Islet of Langerhans (tissue), 1 donor: ENCODE measurements around the gene PPARA.
"Not testable (repeated sequence)": the region's sequence is repeated elsewhere in the genome, so short reads cannot be mapped to it uniquely, and the experiment has no call there.

Experiments
- FAIRE-seq: peaks from one replicate; lab custom pipeline; 2011; peaks lifted over from hg19 to GRCh38; lab: Jason Lieb, UNC

PPARA gene

GRCh38 chr22:46127556-46127955, 22.8 kb upstream of the PPARA start:
- no peak for FAIRE-seq

- FAIRE-seq = no peak
Observed at GRCh38 chr22:46128606-46129005, 21.7 kb upstream of the PPARA start.

GRCh38 chr22:46129390-46130041, 20.8 kb upstream of the PPARA start:
- FAIRE-seq = no peak

DNA sequence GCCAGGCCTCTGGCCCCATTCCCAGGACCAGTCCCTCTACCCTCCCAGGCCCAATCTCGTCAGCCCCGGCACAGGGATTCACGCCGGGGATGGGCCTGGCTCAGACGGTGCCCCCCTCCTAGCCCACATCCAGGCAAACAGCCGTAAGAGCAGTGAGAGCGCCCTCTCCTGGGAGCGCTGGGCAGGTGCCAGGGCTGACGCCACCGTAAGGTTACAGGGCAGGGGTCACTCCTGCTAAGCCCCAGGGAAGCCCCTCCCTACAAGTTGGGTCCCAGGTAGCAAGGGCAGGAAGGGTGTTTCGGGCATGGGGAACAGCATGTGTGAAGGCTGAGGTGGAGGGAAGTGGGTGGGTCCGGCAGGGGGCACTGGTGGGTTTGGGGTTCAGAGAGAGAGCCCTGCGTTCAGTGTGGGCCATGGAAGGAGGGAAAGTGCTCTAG, 19.2 kb upstream of the PPARA start:
- no peak for FAIRE-seq

GRCh38 chr22:46132193-46132829, 18.0 kb upstream of the PPARA start:
- FAIRE-seq = not testable (repeated sequence)

GRCh38 chr22:46132830-46133587, 17.3 kb upstream of the PPARA start:
- FAIRE-seq = no peak

DNA sequence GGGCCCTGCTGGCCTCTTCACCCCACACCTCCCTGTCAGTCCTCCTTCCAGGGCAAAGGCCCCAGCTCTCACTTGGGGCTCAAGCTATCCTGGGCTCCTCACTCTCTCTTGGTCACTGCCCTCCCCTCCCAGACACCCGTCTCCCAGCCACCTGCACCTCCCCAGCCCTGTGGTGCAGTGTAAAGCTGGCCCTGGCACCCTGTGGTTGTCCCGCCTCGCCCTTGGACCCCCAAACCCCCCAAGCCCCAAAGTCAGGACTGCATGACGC, 16.8 kb upstream of the PPARA start:
- FAIRE-seq = no peak

- FAIRE-seq = no peak
Observed at GRCh38 chr22:46134111-46134705, 16.1 kb upstream of the PPARA start.

DNA sequence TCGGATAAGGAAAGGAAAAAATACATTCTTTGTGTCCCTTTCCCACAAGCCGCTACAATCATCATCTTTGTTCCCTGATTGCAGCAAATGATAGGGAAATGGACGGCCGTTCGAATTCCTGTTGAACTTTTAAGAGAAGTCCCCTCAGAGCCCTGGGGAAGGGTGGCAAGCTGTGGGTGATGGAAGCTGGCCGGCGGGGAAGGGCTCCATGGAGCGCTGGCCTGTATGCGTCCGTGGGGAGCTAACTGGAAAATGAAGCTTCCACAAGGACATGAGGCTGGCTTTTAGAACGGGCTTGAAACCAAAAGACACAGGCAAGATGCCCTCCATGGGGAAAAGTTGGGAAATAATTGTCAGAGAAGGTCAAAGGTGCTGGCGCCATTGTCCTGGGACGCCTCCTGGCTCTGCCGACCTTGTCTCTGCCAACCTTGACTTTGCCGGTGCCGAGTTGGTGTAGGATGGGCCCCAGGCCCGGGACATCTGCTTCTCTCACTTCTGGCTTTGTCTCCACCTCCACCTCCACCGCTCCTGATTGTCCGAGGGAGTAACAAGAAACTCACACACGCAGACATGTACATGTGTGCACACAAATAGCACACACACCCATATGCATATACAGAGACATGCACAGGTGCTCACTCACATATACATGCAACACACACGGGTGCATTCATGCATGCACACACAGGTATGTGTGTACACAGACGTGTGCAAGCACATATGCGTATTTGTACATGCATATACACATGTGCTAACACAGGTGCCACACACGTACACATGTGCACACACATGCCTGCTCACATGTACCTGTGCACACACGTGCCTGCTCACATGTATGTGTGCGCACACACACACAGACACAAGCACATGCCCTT, 14.5 kb upstream of the PPARA start:
- no peak for FAIRE-seq

GRCh38 chr22:46136486-46137217, 13.7 kb upstream of the PPARA start:
- no peak for FAIRE-seq

- FAIRE-seq = no peak
Observed at GRCh38 chr22:46137218-46137766, 13.0 kb upstream of the PPARA start.

DNA sequence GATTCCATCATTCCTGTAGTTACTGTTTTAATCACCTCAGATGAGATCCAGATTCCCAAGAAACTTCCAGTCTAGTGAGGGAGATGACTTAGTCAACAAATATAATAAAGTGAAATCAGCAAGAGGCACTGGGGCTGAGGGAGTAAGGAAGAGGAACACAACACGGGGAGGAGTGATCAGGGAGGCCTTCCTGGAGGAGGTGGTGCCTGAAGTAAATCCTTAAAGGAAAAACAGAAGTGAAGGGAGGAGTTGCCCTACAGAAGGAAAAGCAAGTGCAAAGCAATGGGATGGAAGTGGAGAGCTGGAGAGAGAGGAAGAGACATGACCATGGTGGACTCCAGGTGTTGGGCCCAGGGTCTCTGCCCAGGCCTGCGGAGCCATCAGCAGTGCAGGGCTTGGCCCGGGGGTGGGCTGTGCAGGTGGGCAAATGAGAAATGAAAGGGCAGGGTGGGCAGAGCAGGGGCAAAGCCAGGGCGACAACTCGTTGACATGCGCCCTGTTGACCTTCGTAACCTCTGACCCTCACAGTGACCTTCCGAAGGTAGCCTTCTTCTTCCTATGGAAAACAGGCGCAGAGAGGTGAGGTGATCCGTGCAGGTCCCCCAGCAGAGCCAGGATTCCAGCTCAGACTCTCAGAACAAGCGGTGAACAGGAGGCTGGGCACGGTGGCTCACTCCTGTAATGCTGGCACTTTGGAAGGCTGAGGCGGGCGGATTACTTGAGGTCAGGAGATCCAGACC, 12.1 kb upstream of the PPARA start:
- FAIRE-seq = no peak

DNA sequence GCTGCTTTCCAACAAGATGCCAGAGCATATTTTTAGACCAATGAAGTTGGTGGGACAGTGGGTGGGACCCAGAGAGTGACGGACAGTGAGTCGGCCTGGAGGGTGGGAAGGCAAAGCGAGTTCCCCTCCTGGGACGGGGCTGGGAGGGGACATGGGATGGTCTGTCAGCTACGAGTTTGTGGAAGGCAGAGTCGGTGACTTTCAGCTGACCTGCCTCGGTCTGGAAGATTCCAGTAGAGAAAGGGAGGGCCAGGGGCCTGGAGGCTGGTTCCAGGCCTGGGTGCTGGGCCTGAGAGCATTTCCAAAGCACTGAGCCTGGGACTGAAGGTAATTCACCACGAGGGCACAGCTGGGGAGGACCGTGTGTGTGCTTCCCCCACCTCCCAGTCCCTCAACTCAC, 10.9 kb upstream of the PPARA start:
- FAIRE-seq = not testable (repeated sequence)

DNA sequence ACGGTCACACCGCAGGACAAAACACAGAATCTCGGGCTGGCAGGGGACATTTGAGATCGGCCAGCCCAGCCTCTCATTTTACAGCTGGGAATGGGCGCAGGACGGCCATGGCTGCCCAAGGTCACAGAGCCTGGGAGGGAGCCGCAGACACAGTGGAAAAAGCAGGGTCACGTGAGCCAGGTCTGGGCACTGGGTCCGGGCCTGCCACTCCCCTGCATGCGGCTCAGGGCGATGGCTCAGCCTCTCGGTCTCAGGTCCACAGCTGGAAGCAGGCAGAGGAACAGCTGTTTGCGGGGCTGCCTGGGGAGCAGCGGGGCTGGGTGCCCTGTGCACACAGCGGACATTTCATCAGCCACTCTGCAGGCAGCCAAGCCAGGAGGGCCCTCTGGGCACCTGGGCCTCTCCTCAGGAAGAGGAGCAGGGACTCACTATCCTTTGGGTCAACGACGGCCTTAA, 10.4 kb upstream of the PPARA start:
- FAIRE-seq = no peak

DNA sequence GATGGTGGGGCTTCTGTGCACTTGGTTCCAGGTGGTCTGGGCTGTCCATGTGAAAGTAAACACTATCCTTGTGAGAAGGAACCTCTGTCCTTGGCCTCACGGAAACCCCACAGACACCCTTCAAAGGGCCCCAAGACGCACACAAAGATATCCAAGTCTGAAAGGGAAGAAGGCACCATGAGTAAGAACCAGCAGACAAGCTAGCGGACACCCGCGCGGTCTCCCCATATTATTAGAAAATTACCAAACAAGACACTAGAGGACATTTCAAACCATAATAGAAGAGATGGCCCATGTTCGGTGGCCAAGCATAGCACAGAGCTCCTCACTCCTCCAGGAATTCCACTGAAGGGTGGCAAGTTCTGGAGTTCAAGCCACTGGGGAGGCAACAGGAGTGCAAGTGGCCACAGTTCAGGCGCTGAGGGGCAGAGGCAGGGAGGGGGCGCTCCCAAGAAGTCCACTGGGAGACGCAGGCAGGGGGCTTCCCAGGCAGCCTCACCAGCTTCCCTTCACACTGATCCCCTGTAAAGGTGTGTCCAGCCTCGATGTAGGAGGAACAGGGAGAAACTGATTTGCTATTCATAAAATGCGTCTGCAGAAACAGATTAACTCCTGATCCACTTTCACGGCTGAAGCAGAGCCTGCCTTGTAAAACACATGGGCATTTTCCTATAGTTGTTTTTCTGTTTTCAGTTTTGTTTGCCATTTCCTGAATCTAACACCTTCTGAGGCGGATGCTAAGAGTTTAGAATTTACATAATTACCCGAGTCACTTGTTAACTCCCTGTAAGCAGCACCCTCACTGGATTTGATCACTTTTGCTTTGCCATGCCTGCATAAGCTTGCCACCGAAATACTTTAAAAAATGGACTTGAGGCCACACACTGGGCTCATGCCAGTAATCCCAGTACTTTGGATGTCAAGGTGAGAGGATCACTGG, 9.1 kb upstream of the PPARA start:
- no peak for FAIRE-seq

DNA sequence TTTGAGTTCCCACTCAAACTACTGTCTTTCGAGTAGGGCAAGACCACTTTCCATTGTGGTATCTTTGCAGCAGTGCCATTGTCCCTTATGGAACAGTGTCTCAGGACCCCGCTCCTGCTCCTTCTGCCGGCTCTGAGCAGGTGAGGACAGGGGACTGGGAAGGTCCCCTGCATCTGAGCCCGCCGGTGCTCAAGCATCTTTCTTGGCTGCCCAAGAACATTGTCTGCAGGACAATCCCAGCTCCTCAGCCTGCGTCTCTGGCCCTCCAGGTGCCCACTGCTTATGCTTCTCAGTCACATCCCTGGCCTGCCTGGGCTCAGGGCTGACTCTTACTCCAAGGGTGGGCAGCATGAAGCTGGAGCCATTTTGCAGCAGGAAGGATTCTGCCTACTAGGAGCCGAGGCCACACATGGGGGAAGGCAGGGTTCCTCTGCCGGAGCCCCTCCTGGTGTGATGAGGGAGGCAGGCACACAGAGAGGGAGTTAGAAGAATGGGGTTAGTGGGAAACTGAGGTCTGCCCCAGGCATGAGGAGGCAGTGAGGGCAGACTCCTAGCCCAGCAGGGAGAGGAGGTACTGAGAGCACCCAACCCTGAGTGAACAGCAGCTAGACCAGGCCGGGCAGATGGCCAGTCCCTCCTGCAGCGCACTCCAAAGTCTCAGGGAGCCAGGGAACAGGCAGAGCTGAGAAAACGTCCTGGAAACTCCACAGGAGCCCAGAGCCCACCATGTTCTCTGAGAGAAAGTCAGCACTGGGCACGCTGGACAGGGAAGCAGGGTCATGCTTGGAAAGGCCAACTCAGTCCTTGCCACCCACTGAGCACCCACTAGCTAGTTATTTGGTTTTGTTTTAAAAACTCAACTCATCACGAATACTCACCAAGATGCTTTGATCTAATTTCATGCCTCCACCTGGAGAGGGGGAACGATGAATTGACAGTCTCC, 7.5 kb upstream of the PPARA start:
- no peak for FAIRE-seq

GRCh38 chr22:46143491-46144147, 6.7 kb upstream of the PPARA start:
- FAIRE-seq = no peak
